GM18519 (cell line): ENCODE data around the gene SIDT1.
"Not testable (repeated sequence)": the region's sequence is repeated elsewhere in the genome, so short reads cannot be mapped to it uniquely, and the experiment has no call there.

Source experiments
- ATAC-seq: cut with Tn5 transposase; IDR thresholded peaks from one replicate; pipeline ENCODE4 v1.9.1; 2021; ENCODE audit warnings: mild to moderate bottlenecking, moderate library complexity; ENCODE audit not compliant: unreplicated experiment, low FRiP score

Gene SIDT1

DNA sequence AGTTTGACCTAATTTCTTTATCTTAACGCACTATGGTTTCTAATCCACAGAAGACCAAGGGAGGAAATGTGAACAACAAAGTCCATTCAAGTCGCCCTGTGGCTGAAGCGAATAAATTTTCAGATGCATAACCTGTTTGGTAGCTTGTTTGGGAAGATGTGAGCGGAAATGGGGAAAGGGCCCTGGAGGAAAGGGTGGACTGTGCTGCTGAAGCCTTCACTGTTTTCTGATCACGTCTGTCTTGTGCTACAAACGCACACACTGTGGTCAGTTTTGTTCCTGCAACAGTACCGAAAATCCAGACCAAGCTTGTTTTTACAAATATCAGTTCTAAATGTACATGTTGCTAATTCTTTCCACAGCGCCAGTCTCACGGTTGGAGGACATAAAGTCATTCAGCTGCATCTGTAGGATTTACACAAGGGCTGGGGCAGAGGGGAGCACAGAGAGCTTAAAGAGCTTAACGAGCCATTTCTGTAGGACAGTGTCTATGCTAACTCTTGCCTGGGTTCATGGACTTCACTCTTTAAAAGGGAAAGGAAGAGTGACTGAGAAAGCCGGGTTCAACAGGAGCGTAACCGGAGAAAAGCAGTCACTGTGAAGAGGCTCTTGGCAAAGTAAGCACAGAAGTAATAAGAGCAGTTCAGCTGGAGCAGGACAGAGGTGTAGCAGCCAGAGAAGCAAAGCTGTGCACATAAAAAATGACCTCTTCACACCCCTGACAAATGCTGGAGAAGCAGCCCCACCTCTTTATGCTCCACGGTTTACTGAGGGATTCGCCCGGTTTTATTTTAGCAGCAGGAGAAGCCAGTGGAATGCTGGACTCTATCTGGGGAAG lies 97.4 kb downstream of the SIDT1 start:
- ATAC-seq: no peak

DNA sequence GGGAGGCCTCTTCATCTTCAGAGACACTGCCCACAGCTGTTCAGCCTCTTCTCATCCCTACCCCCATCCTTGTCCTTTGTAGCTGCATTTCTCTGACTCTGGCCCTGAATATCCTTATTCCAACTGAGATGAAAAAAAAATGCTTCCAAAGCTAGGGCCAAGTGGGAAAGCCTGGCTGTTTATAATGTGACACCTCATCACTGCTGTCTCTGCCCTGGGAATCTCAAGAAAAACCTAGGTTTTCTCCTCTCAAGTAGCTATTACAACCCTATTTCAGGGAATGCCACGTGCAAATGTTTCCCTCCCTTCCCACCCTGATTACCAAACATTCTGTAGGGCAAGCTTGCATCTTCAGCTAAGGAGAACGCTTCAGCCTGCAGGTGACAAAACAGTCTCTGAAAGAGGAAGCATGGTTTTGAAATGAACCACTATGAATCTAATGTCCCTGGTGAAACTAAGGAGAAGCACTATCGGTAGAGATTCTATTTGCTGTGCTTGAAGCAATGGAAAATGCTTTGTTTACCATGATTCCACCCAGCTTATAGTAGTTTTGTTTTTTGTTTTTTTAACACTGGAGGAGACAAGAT lies 98.7 kb downstream of the SIDT1 start:
- ATAC-seq: no peak

DNA sequence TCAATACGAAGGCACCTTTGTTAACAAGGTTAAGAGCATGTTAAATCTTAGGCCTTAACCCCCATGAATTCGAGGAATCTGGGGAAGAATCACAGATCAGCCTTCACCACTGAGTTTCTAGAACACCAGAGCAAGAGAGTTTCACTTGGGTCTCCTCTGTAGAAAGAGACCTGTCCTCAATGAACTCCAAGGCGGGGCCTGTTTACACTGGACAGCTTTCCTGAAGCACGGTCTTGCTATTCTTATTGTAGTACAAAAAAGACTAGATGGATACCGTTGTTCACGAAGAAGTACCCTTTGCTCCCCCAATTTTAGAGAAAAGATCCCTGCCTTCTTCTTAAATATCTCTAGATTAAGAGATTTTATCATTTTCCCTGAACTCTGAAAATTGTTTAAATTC lies 99.2 kb downstream of the SIDT1 start:
- no peak for ATAC-seq

DNA sequence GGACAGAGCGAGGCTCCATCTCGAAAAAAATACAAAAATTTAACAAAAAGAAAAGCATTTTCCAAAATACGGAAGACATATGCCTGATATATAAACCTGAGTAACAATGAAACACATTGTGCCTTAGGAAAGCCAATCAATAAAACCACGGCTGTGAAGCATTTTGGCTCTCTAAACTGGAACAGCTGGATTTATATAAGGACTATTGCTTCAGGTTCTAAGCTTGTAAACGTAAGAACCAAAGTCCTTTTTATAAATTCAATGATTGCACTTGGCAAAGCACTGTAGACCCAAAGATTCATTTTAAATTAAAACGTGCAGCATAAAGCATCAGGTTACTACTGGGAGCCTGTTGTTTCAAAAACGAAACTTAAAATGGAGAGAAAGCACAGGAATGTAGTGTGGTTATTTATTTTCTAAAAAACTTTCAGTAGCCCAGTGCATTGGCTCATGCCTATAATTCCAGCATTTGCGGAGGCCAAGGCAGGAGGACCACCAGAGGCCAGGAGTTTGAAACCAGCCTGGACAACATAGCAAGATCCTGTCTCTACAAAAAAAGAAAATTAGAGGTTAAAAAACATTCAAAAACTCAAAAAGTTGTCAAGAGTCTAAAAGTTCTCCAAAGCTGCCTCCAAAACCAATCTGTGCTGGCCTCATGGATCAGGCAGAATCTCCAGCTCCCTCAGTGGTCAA lies 102.6 kb downstream of the SIDT1 start:
- ATAC-seq: no peak

DNA sequence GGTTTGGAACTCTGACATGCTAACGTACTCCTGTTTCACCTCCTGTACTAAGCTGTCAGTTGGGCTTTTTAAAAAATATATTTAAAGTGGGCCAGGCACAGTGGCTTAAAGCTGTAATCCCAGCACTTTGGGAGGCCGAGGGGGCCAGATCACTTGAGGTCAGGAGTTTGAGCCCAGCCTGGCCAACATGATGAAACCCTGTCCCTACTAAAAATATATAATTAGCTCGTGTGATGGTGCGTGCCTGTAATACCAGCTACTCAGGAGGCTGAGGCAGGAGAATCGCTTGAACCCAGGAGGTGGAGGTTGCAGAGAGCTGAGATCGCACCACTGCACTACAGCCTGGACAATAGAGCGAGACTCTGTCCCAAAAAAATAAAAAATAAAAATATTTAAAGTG lies 103.7 kb downstream of the SIDT1 start:
- not testable (repeated sequence) for ATAC-seq

DNA sequence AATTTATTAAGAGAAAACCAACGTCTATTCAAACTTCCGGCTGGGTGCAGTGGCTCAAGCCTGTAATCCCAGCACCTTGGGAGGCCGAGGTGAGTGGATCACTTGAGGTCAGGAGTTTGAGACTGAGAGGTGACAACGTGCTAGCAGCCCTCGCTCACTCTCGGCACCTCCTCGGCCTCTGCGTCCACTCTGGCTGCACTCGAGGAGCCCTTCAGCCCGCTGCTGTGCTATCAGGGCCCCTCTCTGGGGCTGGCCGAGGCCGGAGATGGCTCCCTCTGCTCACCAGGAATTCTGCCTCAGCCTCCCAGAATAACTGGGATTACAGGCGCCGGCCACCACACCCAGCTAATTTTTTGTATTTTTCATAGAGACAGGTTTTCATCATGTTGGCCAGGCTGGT lies 105.4 kb downstream of the SIDT1 start:
- no peak for ATAC-seq

DNA sequence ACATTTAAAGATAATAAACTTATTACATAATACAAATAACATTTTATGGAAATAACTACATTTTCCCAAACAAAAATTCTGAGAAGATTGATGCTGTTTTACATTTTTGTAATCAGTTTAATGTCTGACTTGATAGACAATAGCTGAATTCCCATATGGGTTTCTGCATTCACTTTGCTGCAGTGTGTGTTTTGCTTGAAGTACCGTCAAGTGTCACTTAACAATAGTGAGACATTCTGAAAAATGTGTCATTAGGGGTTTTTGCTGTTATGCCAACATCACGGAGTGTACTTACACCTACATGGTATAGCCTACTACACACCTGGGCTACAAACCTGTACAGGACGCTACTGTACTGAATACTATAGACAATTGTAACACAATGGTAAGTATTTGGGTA lies 106.6 kb downstream of the SIDT1 start:
- ATAC-seq: no peak

DNA sequence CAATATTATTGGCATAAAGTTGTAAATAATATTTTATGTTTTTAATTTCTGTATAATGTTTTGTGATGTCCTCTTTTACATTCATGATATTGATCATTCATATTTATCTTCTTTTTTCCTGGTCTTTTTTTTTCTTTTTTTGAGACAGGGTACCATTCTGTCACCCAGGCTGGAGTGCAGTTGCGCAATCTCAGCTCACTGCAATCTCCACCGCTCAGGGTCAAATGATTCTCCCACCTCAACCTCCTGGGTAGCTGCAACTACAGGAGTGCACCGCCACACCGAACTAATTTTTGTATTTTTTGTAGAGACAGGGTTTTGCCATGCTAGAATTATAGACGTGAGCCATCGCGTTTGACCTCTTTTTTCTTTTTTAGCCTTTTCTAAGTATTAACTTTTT lies 111.2 kb downstream of the SIDT1 start:
- no peak for ATAC-seq

DNA sequence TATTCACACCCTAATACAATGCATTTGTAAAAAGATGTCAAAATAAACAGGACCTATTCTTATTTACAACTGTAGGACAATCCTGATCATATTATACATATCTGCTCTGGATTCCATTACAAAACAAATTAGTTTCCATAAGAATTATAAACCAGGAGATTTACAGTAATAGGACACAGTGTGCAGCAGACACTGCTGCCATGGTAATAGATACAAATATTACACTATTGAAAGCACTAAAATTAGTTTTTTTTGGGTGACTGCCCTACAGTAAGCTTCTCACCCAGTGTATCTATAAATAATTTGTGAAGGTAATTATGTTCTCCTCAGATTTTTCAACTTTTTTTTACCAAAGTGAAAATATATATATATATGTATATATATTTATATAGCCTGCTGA lies 116.2 kb downstream of the SIDT1 start:
- ATAC-seq: no peak

DNA sequence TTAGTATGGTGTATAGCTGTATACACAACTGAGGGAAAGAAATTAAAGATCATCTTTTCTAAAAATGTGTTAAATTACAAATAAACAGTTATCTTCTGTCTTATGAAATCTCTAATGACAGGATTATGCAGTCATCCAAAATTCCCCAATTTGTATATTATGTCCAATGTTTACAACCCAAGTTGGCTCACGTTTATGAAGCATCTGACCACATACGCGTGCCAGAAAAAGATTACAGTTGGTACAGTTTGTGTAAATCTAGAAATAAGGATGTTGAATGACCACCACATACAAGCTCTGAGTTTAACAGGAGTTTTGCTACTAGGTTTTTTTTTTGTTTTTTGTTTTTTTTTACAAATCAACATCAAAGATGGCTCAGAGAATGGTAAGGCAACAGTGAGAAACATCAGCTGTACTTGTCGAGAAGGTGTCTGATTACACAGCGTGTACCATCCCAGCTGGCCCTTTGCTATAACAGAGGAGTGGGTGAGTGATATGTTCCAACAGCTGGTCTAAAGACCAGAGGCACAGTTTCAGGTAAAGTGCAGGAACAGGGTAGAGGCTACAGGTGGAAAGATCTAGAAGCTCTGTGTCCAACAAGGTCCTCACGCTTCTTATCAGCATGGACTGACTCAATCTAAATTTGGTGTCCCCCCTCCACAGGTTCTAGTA lies 117.0 kb downstream of the SIDT1 start:
- no peak for ATAC-seq

DNA sequence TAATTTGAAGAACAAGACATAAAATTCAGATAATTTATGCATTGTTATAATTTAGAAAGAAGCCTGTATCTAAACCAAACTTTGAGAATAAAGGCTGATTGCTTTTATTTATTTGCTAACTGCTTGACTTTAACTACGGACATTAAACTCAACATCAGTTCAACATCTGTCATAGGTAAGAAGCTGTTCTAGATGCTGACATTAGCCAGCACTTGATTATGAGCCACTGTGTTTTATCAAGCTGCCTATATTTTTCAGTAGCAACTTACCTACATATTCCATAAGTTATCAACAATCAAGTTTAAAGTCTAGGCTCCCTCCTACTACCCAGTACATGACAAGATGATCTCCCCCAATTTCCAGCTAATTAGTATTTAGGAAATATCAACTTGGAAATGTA lies 122.0 kb downstream of the SIDT1 start:
- no peak for ATAC-seq

DNA sequence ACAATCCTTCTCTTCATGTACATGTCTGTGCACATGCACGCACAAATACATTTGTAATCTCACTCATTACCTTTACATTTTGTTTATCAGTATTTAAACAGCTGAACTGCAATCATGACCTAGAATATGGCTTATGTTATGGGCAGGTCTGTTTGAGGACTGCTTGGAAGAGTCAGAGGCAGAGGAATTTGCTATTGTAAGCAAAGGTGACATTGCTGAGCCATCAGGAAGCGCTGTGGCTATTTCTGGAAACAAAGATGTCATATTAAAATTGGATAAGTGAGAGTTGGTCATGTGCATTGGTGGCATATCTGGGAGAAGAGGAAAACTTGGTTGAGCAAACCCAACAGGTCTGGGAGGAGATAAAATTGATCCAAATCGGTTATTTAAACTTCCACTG lies 122.5 kb downstream of the SIDT1 start:
- ATAC-seq: no peak

DNA sequence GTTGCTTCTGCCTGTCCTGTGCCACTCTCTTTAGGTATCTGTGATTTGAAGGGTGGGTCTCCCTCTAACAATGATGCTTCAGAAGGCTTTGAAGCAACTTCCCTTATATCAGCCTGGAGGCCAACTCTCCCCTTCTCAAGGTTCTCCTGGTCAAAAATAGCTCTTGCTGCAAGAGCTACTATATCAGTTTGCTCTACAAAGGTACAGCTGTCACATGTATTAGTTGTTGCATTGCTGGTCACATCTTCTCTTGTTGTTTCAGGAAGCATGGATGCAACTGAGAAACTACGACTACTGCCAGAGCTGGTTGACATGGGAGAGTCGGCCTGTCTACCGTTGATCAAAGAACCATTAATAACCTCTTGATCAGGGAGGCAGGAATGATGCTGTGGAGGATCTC lies 125.8 kb downstream of the SIDT1 start:
- ATAC-seq: no peak

DNA sequence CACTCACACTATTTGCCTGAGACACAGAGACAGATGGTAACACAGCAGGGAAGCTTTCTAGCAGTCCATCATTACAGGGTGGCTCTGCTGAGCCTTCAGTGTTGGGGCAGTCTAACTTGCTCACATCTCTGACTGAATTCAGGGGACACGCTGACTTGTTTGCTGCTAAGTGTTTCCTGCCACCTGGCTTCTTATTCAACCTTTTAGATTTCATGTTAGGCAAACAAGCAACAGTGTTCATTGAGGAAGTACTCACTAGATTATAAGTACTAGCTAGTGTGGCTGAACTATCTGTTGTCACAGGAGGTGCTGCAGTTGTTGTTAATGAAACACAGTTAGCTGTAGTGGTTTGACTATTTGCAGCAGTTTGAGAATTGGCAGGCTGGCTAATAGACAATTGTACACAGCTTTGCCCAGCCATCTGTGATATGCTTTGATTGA lies 126.8 kb downstream of the SIDT1 start:
- no peak for ATAC-seq

DNA sequence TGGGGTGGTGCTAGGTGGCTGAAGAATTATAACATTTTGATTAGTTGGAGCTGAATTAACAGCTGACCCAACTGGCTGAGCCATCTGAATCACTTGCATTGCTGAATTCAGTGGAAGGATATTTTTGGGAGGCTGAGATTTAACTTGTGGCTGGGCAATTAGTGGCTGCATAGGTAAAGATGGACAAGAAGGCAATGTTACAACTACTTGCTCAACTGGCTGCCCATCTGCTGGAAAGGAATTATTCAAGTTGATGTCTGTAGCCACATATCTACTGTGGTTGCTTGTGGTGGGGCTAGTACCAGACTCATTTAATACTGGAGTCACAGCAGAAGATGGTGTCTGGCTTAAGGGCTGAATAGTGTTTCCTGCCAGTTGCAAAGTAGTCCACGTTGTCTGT lies 127.6 kb downstream of the SIDT1 start:
- no peak for ATAC-seq

DNA sequence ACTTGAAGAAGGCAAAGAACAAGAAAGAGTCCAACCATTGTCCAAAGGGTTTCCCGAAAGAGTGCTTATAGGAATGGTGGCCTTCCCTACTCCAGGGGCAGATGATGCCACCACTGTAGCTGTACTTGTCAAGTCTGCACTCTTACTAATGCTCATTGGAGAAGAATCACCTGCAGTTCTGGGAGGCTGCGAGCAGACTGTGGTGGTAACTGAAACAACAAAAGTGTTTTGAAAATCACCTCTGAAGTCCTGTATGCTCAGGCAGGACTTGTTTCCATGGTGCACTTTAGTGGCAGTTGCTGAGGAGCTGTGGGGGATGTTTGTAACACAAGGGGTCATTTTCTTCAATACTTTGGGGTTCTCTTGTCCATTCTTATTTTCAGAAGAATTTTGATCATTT lies 128.1 kb downstream of the SIDT1 start:
- ATAC-seq: no peak

DNA sequence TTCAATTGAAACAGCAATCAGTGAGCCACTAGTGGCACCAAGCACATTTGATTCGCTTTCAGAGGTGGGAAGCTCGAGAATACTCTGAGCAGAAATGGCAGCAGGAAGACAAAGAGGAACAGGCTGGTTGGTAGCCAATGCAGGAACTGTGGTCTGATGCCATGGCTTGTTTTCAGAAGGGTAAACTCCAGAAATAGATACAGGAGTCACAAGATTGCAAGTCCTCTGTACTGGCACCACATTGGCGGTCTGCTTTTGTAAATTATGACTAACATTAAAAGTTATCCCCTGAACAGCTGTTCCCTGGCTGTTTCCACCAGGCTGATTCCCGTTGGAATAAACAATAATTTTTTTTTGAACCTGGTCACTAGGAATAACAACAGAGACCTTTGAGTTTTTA lies 128.5 kb downstream of the SIDT1 start:
- ATAC-seq: no peak

DNA sequence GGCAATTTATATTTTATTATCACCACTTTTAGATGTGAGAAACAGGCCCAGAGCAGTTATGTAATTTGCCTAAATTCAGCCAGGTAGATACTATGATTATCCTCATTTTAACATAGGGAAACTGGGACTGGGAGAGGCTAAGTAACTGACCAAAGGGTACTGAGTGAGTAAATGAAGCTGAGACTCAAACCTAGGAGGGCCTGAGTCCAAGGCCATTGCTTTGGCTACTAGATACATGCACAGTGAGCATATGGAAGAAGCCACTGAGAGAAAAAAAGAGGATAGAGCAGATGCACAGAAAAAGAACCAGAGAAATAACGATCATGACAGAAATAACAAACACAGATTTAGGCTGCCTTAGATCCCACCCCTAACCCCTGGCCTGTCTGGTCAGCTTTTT lies 130.5 kb downstream of the SIDT1 start:
- ATAC-seq: no peak

DNA sequence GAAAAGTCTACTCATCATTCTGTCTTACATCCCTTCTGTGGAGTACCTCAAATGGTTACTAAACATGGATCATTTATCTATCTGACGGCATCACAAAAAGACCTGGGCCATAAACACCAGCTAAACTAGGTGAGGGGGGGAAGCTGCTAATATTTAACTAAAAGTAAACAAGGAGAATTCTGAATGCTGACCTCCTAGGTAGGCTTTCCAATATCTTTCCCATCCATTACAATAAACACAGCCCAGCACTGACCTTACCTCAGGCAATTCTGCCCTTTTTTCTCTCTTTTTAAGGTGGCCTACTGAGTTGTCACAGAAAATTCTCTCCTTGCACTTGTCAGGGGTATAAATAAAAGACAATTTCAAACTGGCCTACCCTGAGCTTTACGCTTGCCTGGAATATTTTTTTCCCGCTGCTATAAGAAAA lies 131.0 kb downstream of the SIDT1 start:
- ATAC-seq: no peak

DNA sequence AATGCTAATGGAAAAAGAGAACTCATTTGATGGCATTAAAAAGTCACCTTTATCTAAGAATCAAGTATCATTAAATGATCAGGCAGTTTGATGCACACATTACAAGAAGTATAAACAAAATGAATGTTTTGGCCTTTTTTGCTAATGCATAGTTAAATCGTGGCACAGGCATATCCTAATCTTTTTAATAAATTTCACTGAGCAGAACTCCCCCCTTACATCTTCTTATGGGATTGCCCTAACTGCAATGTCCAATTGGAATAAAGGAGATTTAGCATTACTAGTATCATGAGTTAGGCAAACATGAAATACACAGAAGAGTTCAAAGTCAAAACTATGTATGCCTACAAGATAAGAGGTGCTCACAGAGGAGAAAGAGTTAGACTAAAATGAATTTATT lies 131.4 kb downstream of the SIDT1 start:
- no peak for ATAC-seq

DNA sequence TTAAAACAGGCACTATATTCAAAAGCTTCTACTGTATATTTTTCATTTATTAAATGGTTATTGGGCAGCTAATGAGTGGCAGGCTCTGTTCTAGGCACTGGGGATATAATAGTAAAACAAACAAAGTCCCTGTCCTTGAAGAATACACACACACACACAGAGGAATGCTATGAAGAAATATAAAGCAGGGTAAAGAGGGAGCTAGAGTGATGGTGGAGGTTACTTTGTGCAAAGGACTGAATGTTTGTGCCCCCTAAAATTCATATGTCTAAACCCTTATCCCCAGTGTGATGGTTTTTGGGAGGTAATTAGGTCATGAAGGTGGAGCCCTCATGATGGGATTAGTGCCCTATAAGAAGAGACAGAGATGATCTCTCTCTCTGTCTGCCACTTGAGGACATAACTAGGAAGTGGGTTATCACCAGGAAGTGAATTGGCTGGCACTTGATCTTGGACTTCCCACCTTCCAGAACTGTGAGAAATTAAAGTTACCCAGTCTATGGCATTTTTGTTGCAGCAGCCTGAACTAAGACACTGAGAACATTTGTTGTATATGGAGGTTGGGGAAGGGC lies 132.3 kb downstream of the SIDT1 start:
- ATAC-seq: no peak
